CD4-positive, alpha-beta T cell treated with Interleukin-4 for 4 hours (primary cell): Measurements from ENCODE around the gene SRBD1.

Source experiments
- DNase-seq: peaks from one replicate; pipeline ENCODE4 v3.0.0-alpha.2; 2020

The SRBD1 gene

DNA sequence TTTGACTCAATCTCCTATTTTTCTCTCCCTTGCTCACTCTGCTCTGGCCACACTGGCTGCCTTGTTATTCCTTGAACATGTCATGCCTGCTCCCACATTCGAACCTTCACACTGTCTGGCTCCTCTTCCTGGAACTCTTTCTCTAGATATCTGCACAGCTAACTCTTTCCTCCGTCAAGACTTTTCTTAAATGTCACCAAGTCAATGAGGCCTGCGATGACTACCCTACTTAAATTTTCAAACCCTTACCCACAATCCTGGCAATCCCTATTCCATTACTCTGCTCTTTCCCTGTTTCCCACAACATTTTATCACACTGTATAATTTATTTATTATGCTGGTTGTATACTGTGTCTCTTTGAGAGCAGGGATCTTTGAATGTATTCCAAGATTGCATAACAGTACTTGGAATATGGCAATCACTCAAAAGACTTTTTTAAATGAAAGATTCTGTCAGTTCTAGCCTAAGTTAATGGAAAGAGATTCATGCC lies 206.2 kb downstream of the SRBD1 start:
- DNase-seq, result no peak

DNA sequence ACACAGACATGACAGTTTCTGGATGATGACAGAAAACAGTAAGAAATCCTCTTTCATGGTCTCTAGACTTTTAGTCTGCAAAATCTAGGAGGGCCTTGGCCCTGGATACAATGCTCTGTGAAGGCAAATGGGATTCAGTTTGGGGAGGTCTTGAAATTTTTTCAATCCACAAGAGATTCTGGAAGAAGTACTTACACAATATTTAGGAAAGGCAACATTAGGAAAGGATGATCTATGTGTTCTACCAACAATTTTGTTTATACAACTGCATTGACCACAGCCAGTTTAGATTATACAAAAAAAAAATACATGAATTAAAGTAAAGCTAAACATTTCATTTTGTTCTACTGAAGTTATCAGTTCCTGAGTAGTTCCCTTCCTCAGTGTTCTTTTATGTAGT lies 208.0 kb downstream of the SRBD1 start:
- no peak for DNase-seq

DNA sequence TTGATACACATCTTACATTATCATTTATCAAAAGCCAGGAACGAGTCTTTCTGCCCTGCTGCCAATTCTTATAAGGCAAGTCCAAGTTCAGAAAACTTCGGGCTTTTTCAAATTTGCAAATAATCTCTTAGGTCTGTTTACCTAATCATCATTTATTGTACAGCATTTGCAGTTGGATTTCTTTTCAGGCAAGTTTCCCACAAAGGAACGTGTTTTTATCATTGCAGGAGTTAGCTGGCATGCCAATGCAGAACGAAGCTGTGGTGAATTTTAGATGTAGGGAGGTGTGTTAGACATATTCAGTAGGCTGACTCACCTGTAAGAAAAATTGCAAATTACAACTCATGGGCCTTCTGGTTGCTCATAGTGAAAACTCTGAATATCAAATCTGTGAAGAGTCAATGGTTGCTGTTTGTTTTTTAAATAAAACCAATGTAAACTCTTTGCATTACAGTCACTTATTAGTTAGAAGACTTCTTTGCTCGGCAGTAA lies 209.6 kb downstream of the SRBD1 start:
- no peak for DNase-seq

DNA sequence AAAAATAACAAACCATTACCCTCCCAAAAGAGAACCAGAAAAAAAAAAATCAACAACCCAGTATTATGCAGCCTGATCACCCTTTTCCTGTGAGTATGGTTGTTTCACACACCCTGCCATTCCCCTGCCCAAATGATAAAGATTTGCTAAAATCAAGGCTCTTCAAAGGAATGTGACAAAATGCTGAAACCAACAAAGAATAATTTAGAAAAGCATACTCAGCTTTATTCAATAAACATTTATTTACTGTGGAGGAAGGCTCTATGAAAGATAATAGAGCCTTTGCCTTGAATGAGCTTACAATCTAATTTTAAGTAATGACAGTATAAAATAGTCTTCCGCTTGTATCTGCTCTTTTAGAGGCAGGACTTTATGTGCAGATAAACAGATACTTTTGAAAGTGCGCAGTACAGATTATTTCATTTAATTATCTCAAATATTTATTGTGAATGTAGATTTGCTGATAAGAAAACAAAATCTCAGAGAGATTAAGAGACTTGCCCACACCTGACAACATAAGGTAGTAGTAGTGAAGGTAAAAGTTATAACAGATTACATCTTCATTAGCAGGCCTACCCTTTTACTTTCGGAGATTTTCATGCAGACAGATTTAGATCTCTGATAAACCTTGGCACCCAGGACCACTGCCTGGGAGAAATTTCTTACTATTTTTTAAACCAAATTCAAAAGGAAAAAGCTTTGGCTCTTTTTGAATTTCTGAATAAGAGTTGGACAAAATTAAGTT lies 211.9 kb downstream of the SRBD1 start:
- DNase-seq, result no peak

DNA sequence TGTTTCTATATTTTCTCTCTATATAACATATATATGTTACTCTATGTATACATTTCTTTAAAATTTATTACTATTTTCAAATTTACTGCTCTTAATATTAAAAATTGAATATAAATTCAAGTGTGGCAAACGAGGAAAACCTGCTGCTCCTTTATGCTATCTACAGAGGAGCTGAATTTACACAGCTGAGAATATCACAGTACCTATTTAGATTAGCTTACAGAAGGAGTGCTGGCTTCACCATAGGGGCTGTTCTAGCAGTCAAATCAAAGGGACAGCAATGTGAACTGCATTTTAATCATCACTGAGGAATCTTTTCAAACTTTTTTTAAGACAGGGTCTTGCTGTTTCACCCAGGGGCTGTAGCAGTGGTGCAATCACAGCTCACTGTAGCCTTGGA lies 213.8 kb downstream of the SRBD1 start:
- no peak for DNase-seq

DNA sequence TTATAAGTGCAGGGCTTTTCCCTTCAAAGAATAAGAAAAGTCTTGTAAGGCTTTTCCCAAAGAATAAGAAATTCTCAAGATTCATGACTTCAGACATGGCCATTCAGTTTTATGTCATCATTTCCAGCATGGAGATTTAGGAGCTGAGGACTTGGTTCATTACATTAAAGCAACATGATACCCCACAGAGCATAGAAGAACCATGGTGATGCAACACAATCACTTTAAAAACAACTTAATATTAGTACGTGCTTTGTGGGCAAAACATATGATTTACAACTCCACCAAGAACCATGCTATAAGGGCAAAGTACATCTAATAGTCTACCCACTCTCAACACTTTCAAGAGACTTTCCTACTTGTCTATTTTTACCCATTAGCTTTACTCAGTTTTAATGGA lies 214.4 kb downstream of the SRBD1 start:
- no peak for DNase-seq

DNA sequence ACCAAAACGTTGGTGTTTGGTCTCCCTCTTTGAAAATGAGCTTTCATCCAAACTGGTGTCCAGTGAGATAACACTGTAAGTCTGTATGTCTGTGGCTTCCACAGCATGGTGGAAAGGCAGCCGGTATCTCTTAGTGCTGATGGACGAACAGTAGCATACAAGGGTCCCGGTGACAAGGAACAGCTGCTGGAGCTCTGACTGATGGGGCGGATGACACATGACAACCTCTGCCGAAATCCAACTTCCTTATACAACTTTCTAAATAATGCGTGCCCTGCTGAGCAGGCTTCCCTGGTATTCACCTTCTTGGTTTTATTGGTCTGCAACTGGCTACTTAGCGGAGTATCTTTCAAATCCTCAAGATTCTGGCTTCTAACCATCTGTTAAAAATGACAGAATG lies 216.2 kb downstream of the SRBD1 start:
- DNase-seq, result no peak

DNA sequence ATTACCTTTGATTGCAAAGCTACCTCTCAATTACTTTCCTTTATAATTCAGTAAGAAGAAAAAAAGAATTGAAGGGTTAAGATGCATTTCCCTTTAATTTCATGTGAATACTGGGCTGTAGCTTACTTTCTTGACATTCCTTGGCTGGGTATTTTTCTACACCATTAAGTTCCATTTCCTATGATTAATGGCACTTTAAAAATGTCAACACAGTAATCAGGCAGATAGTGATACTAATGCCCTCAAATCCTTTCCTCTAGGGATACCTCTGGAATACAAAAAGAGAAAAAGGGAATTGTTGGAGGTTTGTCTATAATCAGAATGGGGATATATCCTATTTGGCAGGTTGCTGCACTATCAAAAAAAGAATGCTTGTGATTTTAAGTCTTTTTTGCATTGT lies 216.9 kb downstream of the SRBD1 start:
- no peak for DNase-seq

DNA sequence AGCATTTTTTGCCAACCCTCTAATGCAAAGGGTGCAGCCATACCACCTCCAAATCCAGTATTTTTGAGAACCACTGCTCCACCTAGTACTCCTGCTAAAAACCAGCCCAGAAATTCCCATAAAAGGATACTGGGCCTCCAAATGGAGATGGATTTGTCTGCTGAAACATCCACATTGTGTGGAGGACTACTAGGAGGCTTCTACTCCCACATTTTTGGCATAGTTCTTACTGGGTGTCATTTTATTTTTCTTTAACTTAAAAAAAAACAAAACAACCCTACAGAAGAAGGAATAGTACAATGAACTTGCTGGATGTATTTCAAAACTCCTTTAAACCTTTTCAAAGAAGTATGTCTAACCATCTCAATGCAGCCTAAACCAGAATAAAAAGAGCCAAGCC lies 219.2 kb downstream of the SRBD1 start:
- no peak for DNase-seq

DNA sequence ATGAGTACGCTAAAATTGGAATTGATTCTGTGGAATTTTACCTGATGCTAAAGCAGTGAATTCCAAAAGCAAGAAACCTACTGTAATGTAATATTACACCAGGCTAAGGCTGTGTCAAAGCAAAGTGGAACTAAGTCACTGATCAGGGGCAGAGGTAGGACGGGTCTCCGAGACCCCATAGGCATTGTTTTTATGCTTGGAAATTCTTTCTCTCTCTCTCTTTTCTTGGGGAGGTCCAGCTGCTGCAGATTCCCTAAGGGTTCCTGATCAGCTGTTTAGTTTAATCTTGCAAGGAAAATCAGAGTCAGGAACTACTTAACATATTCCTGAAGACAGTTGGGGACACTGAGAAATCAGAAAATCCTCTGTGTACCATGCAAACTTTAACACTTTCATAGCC lies 220.2 kb downstream of the SRBD1 start:
- no peak for DNase-seq

DNA sequence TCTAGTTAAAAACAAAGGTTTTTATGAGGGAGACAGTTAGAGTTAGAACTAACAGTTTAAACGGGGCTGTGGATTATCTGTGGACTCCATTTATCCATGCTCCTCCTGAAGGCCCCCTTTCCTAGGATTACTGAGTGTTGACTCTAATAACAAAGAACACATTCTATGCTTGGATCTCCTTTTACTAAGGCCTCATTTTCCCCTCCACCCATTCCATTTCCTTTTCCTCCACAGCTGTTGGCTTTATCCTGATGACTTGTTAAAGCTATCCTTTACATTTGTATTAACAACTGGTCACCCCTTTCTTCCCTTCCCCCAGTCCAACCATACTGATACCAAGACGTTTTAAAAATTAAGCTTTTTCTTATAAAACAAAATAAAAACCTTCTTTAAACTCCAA lies 220.6 kb downstream of the SRBD1 start:
- no peak for DNase-seq

DNA sequence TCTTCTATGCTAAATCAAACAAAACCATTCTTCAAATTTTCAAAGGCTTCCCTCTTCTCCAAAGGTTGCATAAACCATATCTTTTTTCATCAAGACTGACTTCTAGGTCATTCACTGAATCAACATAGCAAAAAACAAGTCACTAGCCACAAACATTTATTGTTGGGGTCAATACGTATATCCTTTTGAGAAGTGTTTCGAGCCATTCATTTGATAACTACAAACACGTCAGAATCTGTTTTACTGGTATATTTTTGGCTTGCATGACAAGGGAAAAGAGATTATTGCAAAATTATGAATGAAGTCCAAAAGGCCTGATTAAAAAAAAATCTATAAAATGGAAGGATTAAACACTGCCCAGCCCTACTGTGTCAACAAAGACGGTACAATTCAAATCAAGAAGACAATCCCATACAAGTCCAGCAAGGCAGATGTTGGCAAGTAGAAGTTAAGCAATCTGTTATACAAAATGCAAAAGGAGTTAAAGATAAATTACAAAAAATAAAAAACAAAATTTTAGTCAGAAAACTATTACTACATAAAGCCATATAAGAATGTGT lies 222.4 kb downstream of the SRBD1 start:
- no peak for DNase-seq

DNA sequence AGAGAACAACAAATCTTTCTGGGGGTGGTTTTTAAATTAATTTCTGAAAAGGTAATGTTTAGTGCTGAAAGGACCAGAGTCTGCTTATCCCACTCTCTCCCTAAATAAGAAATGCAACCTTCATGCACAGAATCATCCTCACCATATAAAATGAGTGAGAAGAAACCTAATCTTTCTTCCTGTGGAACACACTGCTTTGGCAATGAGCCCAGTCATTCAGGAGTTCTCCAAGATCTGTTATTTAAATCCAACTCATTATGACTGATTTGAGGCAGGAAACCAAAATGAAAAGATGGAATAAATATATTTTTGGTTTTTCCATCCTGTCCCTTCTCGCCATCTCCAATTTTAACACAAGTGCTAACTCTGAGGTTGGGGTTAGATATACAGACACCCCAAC lies 228.3 kb downstream of the SRBD1 start:
- no peak for DNase-seq

DNA sequence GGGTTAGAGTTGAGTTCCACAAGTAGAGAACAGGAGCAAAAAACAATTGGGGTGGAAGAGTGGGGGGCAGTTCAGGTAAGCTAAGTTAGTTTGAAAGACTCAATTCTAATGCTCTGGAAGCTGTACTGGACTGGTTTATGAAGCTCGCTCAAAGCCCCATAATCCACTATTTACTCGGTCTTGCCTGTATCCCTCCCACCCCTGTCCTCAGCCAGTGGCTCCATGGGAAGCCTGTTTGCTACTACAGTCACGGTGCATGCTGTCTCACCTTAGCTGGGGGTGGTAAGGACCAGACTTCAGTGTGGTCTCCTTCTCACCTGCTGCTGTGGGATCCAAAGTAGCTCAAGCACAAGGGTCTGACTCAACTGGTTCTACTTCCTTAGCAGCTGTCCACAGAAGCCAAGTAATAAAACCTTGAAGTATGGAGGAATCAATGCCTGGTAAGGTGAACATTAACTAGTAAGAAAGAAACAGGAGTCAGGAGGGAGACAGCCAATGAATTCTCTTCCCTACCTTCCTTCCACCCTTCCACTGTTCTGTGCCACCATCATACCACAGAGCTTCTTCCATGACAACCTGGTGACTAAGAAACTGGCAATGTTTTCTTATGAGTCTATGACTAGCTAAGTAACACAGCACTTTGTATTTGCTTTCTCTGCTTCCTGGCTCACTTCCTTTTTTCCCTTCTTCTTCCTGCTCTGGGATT lies 230.8 kb downstream of the SRBD1 start:
- no peak for DNase-seq

DNA sequence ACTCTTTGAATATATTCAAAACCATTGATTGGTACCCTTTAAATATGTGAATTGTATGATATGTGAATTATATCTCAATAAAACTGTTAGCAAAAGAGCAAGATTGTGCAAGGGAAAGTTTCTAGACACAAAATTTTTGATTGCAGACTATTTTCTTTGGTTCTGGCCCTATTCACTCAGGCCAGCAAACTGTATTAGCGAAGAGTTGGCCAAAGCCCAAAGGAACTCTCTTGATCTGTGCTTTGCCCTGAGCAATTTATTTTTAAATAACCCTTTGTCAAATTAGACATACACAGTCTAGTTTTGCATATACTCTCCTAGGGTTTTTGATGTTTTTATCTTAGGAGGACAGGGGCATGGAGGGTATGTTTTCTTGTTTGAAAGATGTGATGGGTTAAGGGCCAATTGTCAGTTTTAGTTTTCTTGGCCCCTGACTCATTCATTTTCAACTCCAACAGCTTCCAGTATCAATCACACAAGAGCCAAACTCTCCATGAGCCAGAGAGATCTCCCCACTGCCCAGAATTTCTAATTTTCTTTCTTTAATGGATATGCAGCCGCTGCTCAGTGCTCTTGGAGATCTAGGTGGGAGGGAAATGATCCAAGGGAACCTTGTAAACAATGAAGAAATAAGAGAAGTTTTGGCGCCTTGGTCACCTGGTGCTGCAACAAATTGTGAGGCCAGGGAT lies 231.5 kb downstream of the SRBD1 start:
- DNase-seq, result no peak

DNA sequence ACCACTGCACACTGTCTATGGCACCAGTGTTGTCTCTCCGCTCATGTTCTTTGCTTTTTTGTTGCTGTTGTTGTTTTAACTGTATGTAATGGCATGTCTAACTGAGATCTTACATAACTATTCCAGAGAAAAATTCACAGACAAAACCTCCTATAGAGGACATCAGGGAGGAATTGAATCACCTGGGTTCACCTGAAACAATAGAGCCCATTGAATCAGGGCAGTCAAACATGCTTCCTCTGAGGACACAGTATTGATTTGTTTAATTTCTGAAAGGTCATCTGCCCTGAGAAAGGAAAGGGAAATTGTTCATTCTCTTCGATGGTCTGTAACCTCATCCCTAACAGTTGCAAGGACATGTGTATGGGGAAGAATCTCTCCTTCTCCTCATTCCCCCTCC lies 237.5 kb downstream of the SRBD1 start:
- DNase-seq, result no peak

DNA sequence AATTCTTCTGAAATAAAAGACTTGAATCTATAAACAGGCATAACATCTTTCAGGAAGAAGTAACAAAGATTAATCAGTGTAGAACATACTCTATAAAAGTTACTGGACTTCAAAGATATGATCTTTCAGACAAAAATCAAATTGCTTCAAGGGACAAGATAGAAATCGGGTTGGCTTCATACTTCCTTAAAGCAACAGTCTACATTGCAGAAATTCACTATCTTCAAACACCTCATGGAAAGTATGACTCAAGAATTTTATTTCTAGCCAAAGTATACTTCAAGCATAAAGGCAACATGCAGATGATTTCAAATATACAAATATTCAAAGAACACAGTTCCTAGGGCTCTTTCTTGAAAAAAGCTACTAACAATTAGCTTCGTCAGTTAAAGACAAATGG lies 240.7 kb downstream of the SRBD1 start:
- DNase-seq, result no peak

DNA sequence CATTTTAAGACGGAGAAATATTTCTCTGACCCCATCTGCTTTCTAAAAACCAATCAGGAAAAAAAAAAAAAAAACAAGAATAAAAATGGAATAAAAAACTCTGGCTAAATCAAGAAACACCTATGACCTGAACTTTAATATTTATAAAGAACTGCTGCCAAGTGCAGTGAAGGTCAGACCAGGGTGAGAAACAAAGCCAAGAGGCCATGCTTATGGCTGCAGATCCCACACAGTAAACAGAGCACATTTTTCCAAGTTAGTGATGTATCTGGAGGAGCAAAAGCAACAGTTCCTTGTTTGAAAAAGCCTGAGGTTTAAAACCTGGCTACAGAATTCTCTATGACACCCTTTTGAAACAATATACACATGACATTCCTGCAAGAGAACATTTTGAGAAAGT lies 242.3 kb downstream of the SRBD1 start:
- DNase-seq, result no peak

DNA sequence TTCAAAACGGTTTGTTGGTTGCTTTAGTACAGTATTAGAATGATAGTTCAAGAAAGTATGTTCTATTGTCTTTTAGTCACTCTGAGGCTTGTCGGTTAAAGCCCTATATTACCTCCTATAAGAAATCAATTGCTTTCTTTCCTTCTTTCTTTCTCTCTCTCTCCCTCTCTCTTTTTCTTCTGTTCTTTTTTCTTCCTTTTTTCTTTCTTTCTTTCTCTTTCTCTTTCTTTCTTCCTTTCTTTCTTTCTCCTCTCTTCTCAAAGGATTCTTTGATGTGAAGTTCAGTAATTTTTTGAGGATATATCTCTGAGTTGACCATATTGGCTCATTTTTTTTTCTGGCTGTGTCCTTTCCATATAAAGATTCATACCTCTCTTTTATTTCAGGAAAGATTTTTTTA lies 249.4 kb downstream of the SRBD1 start:
- DNase-seq, result no peak

DNA sequence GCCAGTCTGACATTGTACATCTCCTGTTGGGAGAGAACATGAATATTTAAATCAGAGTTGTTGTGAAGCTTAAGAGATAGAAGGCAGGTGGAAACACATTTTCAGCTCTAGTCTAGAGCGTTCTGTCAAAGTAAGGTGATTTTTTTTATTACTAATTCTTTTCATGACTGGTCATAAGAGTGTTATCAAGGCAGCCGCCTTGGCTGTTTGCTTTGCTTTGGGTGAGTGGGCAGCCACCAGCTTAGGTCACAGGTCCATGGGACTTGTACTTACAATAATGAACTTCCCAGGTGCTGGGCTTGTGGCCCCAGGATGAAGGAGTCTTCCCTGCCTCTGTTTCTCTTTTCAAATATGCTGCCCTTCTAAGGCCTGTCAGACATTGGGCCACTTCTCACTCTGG lies 256.3 kb downstream of the SRBD1 start:
- DNase-seq, result no peak

DNA sequence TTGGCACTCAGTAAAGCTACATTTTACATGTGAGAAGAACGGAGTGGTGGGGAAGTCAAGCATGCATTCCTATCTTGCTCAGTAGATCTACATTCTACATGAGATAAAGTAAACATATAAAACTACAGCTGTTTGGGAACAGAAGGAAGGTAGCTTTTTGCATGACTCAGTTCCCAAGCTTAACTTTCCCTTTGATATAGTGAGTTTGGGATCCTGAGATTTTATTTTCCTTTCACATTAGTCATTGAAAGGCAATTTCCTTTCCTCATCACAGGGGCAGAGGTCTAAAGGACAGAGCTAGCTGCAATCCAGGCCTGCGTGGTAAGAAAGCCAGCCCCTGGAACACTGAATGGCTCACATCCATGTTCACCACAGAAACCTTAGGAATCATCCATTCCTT lies 257.2 kb downstream of the SRBD1 start:
- no peak for DNase-seq

DNA sequence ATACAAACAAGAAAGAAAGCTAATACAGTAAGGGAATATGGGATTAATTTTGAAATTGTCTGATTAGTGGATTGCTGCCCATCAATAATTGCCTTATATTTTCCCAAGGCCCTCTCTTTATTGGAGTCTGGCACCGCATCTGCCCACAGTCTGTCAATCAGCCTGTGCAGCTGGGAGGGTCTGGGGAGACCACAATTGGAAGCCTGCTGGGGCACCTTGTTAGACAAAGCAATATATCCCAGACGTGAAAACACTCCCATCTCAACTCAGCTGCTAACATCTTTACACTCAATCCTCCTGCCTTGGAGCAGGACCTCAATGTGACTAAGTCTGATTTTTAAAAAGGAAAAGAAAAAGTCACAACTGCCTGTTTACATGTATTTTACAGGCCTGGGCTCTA lies 258.6 kb downstream of the SRBD1 start:
- DNase-seq, result no peak
